Fibroblast of lung (primary cell): Measurements from ENCODE around the gene DPP6. TPM values are rescaled to one million over a fixed set of nuclear protein-coding genes. Genes with fewer than 3 reads are reported as not detected.

Experiments used
- DNase-seq, 2 donors: peaks; one replicate each; pipeline versions ENCODE4 v3.0.0 to v3.0.0-alpha.2; 2010; ENCODE audit warnings: low read depth in 2 of 2
- H2AFZ ChIP-seq: 2 replicates; pipeline ENCODE4 v1.5.1; 2012; ENCODE audit warnings: low read length, control low read depth, inconsistent platforms
- H3K27ac ChIP-seq: 2 replicates; pipeline ENCODE4 v1.5.1; 2011; ENCODE audit warnings: low read length, control low read depth; ENCODE audit not compliant: insufficient read depth
- H3K27me3 ChIP-seq: 2 replicates; pipeline ENCODE4 v1.5.1; 2011; ENCODE audit warnings: mild to moderate bottlenecking, low read length; ENCODE audit not compliant: control insufficient read depth, insufficient read depth
- H3K36me3 ChIP-seq: 2 replicates; pipeline ENCODE4 v1.5.1; 2011; ENCODE audit warnings: low read length; ENCODE audit not compliant: control insufficient read depth, insufficient read depth
- H3K4me1 ChIP-seq: 2 replicates; pipeline ENCODE4 v1.5.1; 2011; ENCODE audit warnings: low read length; ENCODE audit not compliant: control insufficient read depth, insufficient read depth; ENCODE audit errors: extremely low read depth
- H3K4me2 ChIP-seq: 2 replicates; pipeline ENCODE4 v1.5.1; 2011; ENCODE audit warnings: low read length, control low read depth; ENCODE audit not compliant: insufficient read depth; ENCODE audit errors: extremely low read depth
- H3K4me3 ChIP-seq, 4 experiments: fragments of 200-600 bp in 1 of 4; sonication (generic) in 1 of 4; replicated peaks in 1 of 4; 2 replicates each; pipeline ENCODE4 v1.5.1; 2011 to 2016; ENCODE audit warnings: low read length in 4 of 4, low read depth in 3 of 4, mild to moderate bottlenecking in 3 of 4, control low read depth in 2 of 4, inconsistent platforms in 1 of 4, mixed read lengths in 1 of 4; ENCODE audit not compliant: insufficient read depth in 1 of 4; ENCODE audit errors: control extremely low read depth in 1 of 4
- H3K79me2 ChIP-seq: 2 replicates; pipeline ENCODE4 v1.5.1; 2012; ENCODE audit warnings: mild to moderate bottlenecking, low read length, inconsistent platforms; ENCODE audit not compliant: control insufficient read depth, insufficient read depth
- H3K9ac ChIP-seq: 2 replicates; pipeline ENCODE4 v1.5.1; 2011; ENCODE audit warnings: mild to moderate bottlenecking, low read length, control low read depth; ENCODE audit not compliant: insufficient read depth
- H3K9me3 ChIP-seq: 2 replicates; pipeline ENCODE4 v1.5.1; 2012; ENCODE audit warnings: low read depth, low read length; ENCODE audit not compliant: control insufficient read depth, insufficient read depth
- H4K20me1 ChIP-seq: 2 replicates; pipeline ENCODE4 v1.5.1; 2011; ENCODE audit warnings: low read length; ENCODE audit not compliant: control insufficient read depth, insufficient read depth; ENCODE audit errors: extremely low read depth
- CTCF ChIP-seq, 2 donors: IDR thresholded peaks in 1 of 2; conservative IDR thresholded peaks in 1 of 2; 1 replicate in 1 of 2; 2 replicates in 1 of 2; pipeline ENCODE4 v1.5.1; 2011 to 2012; ENCODE audit warnings: low read length in 2 of 2, control low read depth in 1 of 2, inconsistent platforms in 1 of 2, low read depth in 1 of 2, mild to moderate bottlenecking in 1 of 2
- EZH2 ChIP-seq: IDR thresholded peaks from 2 replicates; pipeline ENCODE4 v1.5.1; 2012; ENCODE audit warnings: low read length, control low read depth, mild to moderate bottlenecking; ENCODE audit errors: missing control alignments
- polyA plus RNA-seq, 2 donors: library from polyadenylated mRNA; depleted of rRNA in 1 of 2; stranded (reverse) in 1 of 2; unstranded in 1 of 2; fragments of >200 nt; gene quantifications; 2 replicates each; pipeline ENCODE4 v1.2.1, GENCODE V29; 2011 to 2012; ENCODE audit warnings: missing spikeins in 1 of 2
- total RNA-seq: library from RNA; depleted of rRNA; stranded (reverse); fragments of >200 nt; gene quantifications from 2 replicates; pipeline ENCODE4 v1.2.1, GENCODE V29; 2014

DPP6 gene
- total and polyA plus RNA-seq, 2 donors (not counting 1 experiment from before 2014, with no cell fraction given), result not detected

GRCh38 chr7:154504918-154505317 is 452.7 kb downstream of the DPP6 start:
- TF ChIP-seq CTCF (conservative IDR thresholded peaks at IDR 0.05 in 1 of 2, IDR thresholded peaks at IDR 0.05 in 1 of 2; ENCODE audit: low read depth in 1 of 2, low read length in 2 of 2) (no peak), EZH2 (no peak)
- no peak overlapping the region for H3K4me2 ChIP-seq

GRCh38 chr7:154505362-154505761 is 453.2 kb downstream of the DPP6 start:
- no peak for TF ChIP-seq CTCF (conservative IDR thresholded peaks at IDR 0.05 in 1 of 2, IDR thresholded peaks at IDR 0.05 in 1 of 2; ENCODE audit: low read depth in 1 of 2, low read length in 2 of 2)
- Histone ChIP-seq H3K27ac (no peak overlapping the region), H3K36me3 (no peaks in the 10 kb centered on the region), H3K4me2 (no peak overlapping the region), H4K20me1 (no peaks in the 10 kb centered on the region), H2AFZ (no peak overlapping the region), H3K4me1 (no peaks in the 10 kb centered on the region), H3K9me3 (no peaks in the 10 kb centered on the region), H3K27me3 (no peaks in the 10 kb centered on the region), H3K9ac (no peak overlapping the region), H3K4me3 (no peak overlapping the region), H3K79me2 (no peaks in the 10 kb centered on the region)
- no peak for DNase-seq

More at GRCh38 chr7:154504918-154505317, 452.7 kb downstream of the DPP6 start:
- Histone ChIP-seq H3K79me2 (no peaks in the 10 kb centered on the region), H3K27me3 (no peaks in the 10 kb centered on the region), H3K4me1 (no peaks in the 10 kb centered on the region), H4K20me1 (no peaks in the 10 kb centered on the region), H3K4me3 (no peak overlapping the region), H2AFZ (no peak overlapping the region), H3K27ac (no peak overlapping the region), H3K9me3 (no peaks in the 10 kb centered on the region), H3K9ac (no peak overlapping the region), H3K36me3 (no peaks in the 10 kb centered on the region)
- DNase-seq, result peak in 1 of 2 donors; percentile 2

GRCh38 chr7:154509192-154509591 is 457.0 kb downstream of the DPP6 start:
- Histone ChIP-seq H2AFZ (no peak overlapping the region), H3K4me1 (no peaks in the 10 kb centered on the region), H3K27ac (no peak overlapping the region), H3K4me3 (no peak overlapping the region), H3K9me3 (no peaks in the 10 kb centered on the region), H3K9ac (no peak overlapping the region), H3K79me2 (no peaks in the 10 kb centered on the region), H4K20me1 (no peaks in the 10 kb centered on the region), H3K27me3 (no peaks in the 10 kb centered on the region), H3K36me3 (no peaks in the 10 kb centered on the region), H3K4me2 (no peak overlapping the region)
- no peak for DNase-seq
- TF ChIP-seq CTCF (conservative IDR thresholded peaks at IDR 0.05 in 1 of 2, IDR thresholded peaks at IDR 0.05 in 1 of 2; ENCODE audit: low read depth in 1 of 2, low read length in 2 of 2) (no peak), EZH2 (no peak)
